Measurements from ENCODE around the gene LAMTOR2.

LAMTOR2 gene

DNA sequence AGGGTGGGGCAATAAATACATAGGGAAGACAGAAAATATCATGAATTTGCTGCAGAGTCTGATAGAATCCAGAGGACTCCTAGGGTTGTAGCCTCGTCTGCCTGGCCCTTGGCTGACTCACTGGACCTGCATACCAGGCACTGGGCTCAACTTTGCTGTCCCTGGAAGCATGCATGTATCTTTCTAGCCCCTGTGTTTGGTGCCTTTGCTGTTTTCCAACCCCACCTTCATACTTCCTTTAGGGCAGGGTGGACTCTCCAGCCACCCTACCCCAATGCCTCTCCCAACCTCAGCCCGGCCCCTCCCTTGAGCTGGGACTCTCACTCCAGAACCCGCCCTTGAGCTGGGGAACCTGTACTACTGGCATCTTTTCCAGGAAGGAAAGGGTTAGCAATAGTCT lies 7.6 kb downstream of the LAMTOR2 start:
- H3K27me3 ChIP-seq, result no peaks in the 10 kb centered on the region
- no peak for TF ChIP-seq CTCF (IDR thresholded peaks at IDR 0.05)
- no peak overlapping the region for H3K27ac ChIP-seq
- H3K36me3 ChIP-seq, result peaks cover 0 to 11% (median 10%) of the 10 kb centered on the region in 3 donors
- no peak for DNase-seq
- no peaks in the 10 kb centered on the region for H3K9me3 ChIP-seq
- intact Hi-C loops (cut with DNase I; ENCODE audit: low total_unique reads), result no loop called here
- no peaks in the 10 kb centered on the region for H3K4me1 ChIP-seq
- H3K4me3 ChIP-seq, result no peak overlapping the region

GRCh38 chr1:156063997-156064285 lies 9.4 kb downstream of the LAMTOR2 start:
- no peaks in the 10 kb centered on the region for H3K4me1 ChIP-seq
- intact Hi-C loops (cut with DNase I; ENCODE audit: low total_unique reads), result no loop called here
- peaks cover 0 to 6% (median 0%) of the 10 kb centered on the region in 3 donors for H3K36me3 ChIP-seq
- H3K27me3 ChIP-seq, result no peaks in the 10 kb centered on the region
- H3K9me3 ChIP-seq, result no peaks in the 10 kb centered on the region
- no peak overlapping the region for H3K27ac ChIP-seq
- no peak overlapping the region for H3K4me3 ChIP-seq
- no peak for DNase-seq
- no peak for TF ChIP-seq CTCF (IDR thresholded peaks at IDR 0.05)

DNA sequence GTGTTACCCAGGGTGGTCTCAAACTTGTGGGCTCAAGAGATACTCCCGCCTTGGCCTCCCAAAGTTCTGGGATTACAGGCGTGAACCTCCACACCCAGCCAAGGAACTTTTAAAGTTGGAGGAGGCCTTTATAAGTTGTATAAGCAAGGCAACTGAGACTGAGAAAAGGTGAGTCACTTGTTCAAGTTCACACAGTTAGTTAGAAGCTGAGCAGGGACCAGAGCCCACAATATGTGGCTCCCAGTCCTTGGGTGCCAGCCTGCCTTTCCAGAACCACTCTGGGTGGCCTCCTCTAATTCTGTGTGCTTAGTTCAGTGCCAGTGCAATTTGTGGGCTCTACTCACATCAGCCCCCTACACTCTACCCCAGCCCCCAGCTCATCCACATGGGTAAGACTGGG lies 10.0 kb downstream of the LAMTOR2 start:
- H3K36me3 ChIP-seq, result peaks cover 0 to 8% (median 0%) of the 10 kb centered on the region in 3 donors
- H3K4me1 ChIP-seq, result no peaks in the 10 kb centered on the region
- no peak for TF ChIP-seq CTCF (IDR thresholded peaks at IDR 0.05)
- no peak overlapping the region for H3K27ac ChIP-seq
- no peak overlapping the region for H3K4me3 ChIP-seq
- H3K27me3 ChIP-seq, result no peaks in the 10 kb centered on the region
- intact Hi-C loops (cut with DNase I; ENCODE audit: low total_unique reads), result no loop called here
- DNase-seq, result no peak
- H3K9me3 ChIP-seq, result no peaks in the 10 kb centered on the region

- intact Hi-C loops (cut with DNase I; ENCODE audit: low total_unique reads), result no loop called here
- H3K27ac ChIP-seq, result no peak overlapping the region
Observed at GRCh38 chr1:156065212-156065611, 10.6 kb downstream of the LAMTOR2 start.

GRCh38 chr1:156065871-156066270 lies 11.3 kb downstream of the LAMTOR2 start:
- H3K36me3 ChIP-seq, result peaks cover 0 to 13% (median 0%) of the 10 kb centered on the region in 3 donors
- no peaks in the 10 kb centered on the region for H3K9me3 ChIP-seq
- DNase-seq, result no peak
- intact Hi-C loops (cut with DNase I; ENCODE audit: low total_unique reads), result no loop called here
- no peaks in the 10 kb centered on the region for H3K4me1 ChIP-seq
- no peak for TF ChIP-seq CTCF (IDR thresholded peaks at IDR 0.05)
- no peak overlapping the region for H3K4me3 ChIP-seq
- no peaks in the 10 kb centered on the region for H3K27me3 ChIP-seq
- no peak overlapping the region for H3K27ac ChIP-seq

More at GRCh38 chr1:156065212-156065611, 10.6 kb downstream of the LAMTOR2 start:
- peaks cover 0 to 13% (median 0%) of the 10 kb centered on the region in 3 donors for H3K36me3 ChIP-seq
- no peaks in the 10 kb centered on the region for H3K4me1 ChIP-seq
- H3K4me3 ChIP-seq, result no peak overlapping the region
- DNase-seq, result no peak
- no peak for TF ChIP-seq CTCF (IDR thresholded peaks at IDR 0.05)
- no peaks in the 10 kb centered on the region for H3K9me3 ChIP-seq
- no peaks in the 10 kb centered on the region for H3K27me3 ChIP-seq

DNA sequence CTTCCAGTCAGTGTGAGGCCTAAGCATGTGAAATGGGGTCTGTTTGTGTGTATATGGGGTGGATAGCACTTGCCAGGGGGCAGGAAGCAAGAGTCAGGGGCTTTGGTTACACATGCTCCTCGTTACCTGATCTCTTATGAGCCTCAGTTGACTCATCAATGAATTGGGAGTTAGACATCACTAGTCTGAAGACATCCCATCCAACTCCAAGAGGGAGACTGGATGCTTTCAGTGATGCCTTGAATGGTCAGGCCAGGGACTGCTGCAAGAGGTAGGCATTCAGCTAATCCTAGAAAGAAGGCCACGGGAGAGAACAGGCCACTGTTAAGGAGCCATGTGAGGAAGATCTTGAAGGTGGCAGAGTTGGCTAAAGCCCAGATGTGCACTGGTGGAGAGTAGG lies 12.7 kb downstream of the LAMTOR2 start:
- no peak overlapping the region for H3K4me3 ChIP-seq
- no peaks in the 10 kb centered on the region for H3K4me1 ChIP-seq
- peaks cover 0 to 13% (median 0%) of the 10 kb centered on the region in 3 donors for H3K36me3 ChIP-seq
- H3K9me3 ChIP-seq, result no peaks in the 10 kb centered on the region
- no peaks in the 10 kb centered on the region for H3K27me3 ChIP-seq
- intact Hi-C loops (cut with DNase I; ENCODE audit: low total_unique reads), result no loop called here
- no peak for DNase-seq
- no peak overlapping the region for H3K27ac ChIP-seq
- TF ChIP-seq CTCF (IDR thresholded peaks at IDR 0.05), result no peak
